ENCODE results near the gene FNDC3B.

Gene FNDC3B

GRCh38 chr3:172115059-172115458, 75.7 kb downstream of the FNDC3B start:
- Histone ChIP-seq H3K9me2 (ENCODE audit: low read depth, low read length) (no peaks in the 10 kb centered on the region), H3K79me2 (ENCODE audit: insufficient read depth, low read length) (no peaks in the 10 kb centered on the region), H4K20me1 (ENCODE audit: insufficient read depth, low read length) (0 out of 2 replicates have a peak, but pooled peaks cover 2% of the 10 kb centered on the region), H3K4me1 (ENCODE audit: insufficient read depth, low read length, severe bottlenecking) (no peaks in the 10 kb centered on the region), H3F3A (ENCODE audit: insufficient read depth, low read length) (no peaks in the 10 kb centered on the region), H3K36me3 (ENCODE audit: insufficient read depth, low read length) (no peaks in the 10 kb centered on the region), H3K27me3 (ENCODE audit: insufficient read depth, low read length) (no peaks in the 10 kb centered on the region), H3K27ac (ENCODE audit: low read depth, low read length, poor library complexity, severe bottlenecking) (no peak overlapping the region), H3K4me2 (ENCODE audit: low read length) (no peak overlapping the region), H3K4me3 (ENCODE audit: low read depth, low read length, poor library complexity, severe bottlenecking) (no peak overlapping the region), H2AFZ (ENCODE audit: low read length) (no peak overlapping the region), H3K9ac (ENCODE audit: low read length) (no peak overlapping the region), H3K9me3 (ENCODE audit: low read length) (no peaks in the 10 kb centered on the region)
- TF ChIP-seq CTCF (IDR thresholded peaks at IDR 0.05; ENCODE audit: low read length) (no peak), EZH2 (IDR thresholded peaks at IDR 0.05; ENCODE audit: borderline replicate concordance, low read length) (no peak)

GRCh38 chr3:172115787-172116186, 76.4 kb downstream of the FNDC3B start:
- H3F3A ChIP-seq (ENCODE audit: insufficient read depth, low read length): no peaks in the 10 kb centered on the region
- no peak overlapping the region for H2AFZ ChIP-seq (ENCODE audit: low read length)
- H3K27me3 ChIP-seq (ENCODE audit: insufficient read depth, low read length): no peaks in the 10 kb centered on the region
- H3K4me1 ChIP-seq (ENCODE audit: insufficient read depth, low read length, severe bottlenecking): no peaks in the 10 kb centered on the region
- no peak for TF ChIP-seq EZH2 (IDR thresholded peaks at IDR 0.05; ENCODE audit: borderline replicate concordance, low read length)
- H3K9ac ChIP-seq (ENCODE audit: low read length): no peak overlapping the region
- no peak overlapping the region for H3K4me3 ChIP-seq (ENCODE audit: low read depth, low read length, poor library complexity, severe bottlenecking)
- no peak overlapping the region for H3K4me2 ChIP-seq (ENCODE audit: low read length)
- no peaks in the 10 kb centered on the region for H3K36me3 ChIP-seq (ENCODE audit: insufficient read depth, low read length)
- H3K79me2 ChIP-seq (ENCODE audit: insufficient read depth, low read length): no peaks in the 10 kb centered on the region
- H3K9me2 ChIP-seq (ENCODE audit: low read depth, low read length): no peaks in the 10 kb centered on the region
- H4K20me1 ChIP-seq (ENCODE audit: insufficient read depth, low read length): 0 out of 2 replicates have a peak, but pooled peaks cover 2% of the 10 kb centered on the region
- H3K9me3 ChIP-seq (ENCODE audit: low read length): no peaks in the 10 kb centered on the region
- no peak overlapping the region for H3K27ac ChIP-seq (ENCODE audit: low read depth, low read length, poor library complexity, severe bottlenecking)

- Histone ChIP-seq H3K36me3 (ENCODE audit: insufficient read depth, low read length) (no peaks in the 10 kb centered on the region), H3K4me1 (ENCODE audit: insufficient read depth, low read length, severe bottlenecking) (no peaks in the 10 kb centered on the region), H3K4me2 (ENCODE audit: low read length) (no peak overlapping the region), H4K20me1 (ENCODE audit: insufficient read depth, low read length) (no peaks in the 10 kb centered on the region), H3K9ac (ENCODE audit: low read length) (no peak overlapping the region), H3F3A (ENCODE audit: insufficient read depth, low read length) (no peaks in the 10 kb centered on the region), H3K9me2 (ENCODE audit: low read depth, low read length) (no peaks in the 10 kb centered on the region), H2AFZ (ENCODE audit: low read length) (no peak overlapping the region), H3K27me3 (ENCODE audit: insufficient read depth, low read length) (no peaks in the 10 kb centered on the region), H3K4me3 (ENCODE audit: low read depth, low read length, poor library complexity, severe bottlenecking) (no peak overlapping the region), H3K79me2 (ENCODE audit: insufficient read depth, low read length) (no peaks in the 10 kb centered on the region), H3K27ac (ENCODE audit: low read depth, low read length, poor library complexity, severe bottlenecking) (no peak overlapping the region), H3K9me3 (ENCODE audit: low read length) (no peaks in the 10 kb centered on the region)
- no peak for TF ChIP-seq CTCF (IDR thresholded peaks at IDR 0.05; ENCODE audit: low read length)
- TF ChIP-seq EZH2 (IDR thresholded peaks at IDR 0.05; ENCODE audit: borderline replicate concordance, low read length): no peak
Measured at GRCh38 chr3:172118019-172118418, 78.6 kb downstream of the FNDC3B start.

GRCh38 chr3:172119266-172119969, 80.0 kb downstream of the FNDC3B start:
- no peak overlapping the region for H2AFZ ChIP-seq (ENCODE audit: low read length)
- H3K4me2 ChIP-seq (ENCODE audit: low read length): no peak overlapping the region
- no peaks in the 10 kb centered on the region for H3K9me3 ChIP-seq (ENCODE audit: low read length)
- H3K27me3 ChIP-seq (ENCODE audit: insufficient read depth, low read length): no peaks in the 10 kb centered on the region
- no peak for TF ChIP-seq EZH2 (IDR thresholded peaks at IDR 0.05; ENCODE audit: borderline replicate concordance, low read length)
- TF ChIP-seq CTCF (IDR thresholded peaks at IDR 0.05; ENCODE audit: low read length): no peak
- no peak overlapping the region for H3K27ac ChIP-seq (ENCODE audit: low read depth, low read length, poor library complexity, severe bottlenecking)
- no peak overlapping the region for H3K4me3 ChIP-seq (ENCODE audit: low read depth, low read length, poor library complexity, severe bottlenecking)
- H3K9me2 ChIP-seq (ENCODE audit: low read depth, low read length): no peaks in the 10 kb centered on the region
- no peak overlapping the region for H3K9ac ChIP-seq (ENCODE audit: low read length)
- no peaks in the 10 kb centered on the region for H3K4me1 ChIP-seq (ENCODE audit: insufficient read depth, low read length, severe bottlenecking)
- no peaks in the 10 kb centered on the region for H4K20me1 ChIP-seq (ENCODE audit: insufficient read depth, low read length)
- no peaks in the 10 kb centered on the region for H3F3A ChIP-seq (ENCODE audit: insufficient read depth, low read length)
- H3K36me3 ChIP-seq (ENCODE audit: insufficient read depth, low read length): no peaks in the 10 kb centered on the region
- no peaks in the 10 kb centered on the region for H3K79me2 ChIP-seq (ENCODE audit: insufficient read depth, low read length)

All from OCI-LY1 (cell line).